B cell (primary cell): ENCODE measurements around the gene ROR2. TPM values are rescaled to one million over a fixed set of nuclear protein-coding genes. Genes with fewer than 3 reads are reported as not detected.

Experiments
- ATAC-seq: fragments of 200-7000 bp; cut with Tn5 transposase; one replicate; pipeline ENCODE4 v1.10.0; 2021; ENCODE audit warnings: low read depth, mild to moderate bottlenecking, moderate number of reproducible peaks, moderate library complexity
- CTCF ChIA-PET: fragments of 350-600 bp; sonication (Branson Sonifier 250); formaldehyde crosslinking; loops from one replicate; lab custom pipeline; 2021; ENCODE audit warnings: antibody characterized with exemption, inconsistent platforms; lab: Charles Lee
- POLR2A ChIA-PET: fragments of 350-600 bp; sonication (Branson Sonifier 250); formaldehyde crosslinking; loops from one replicate; lab custom pipeline; 2021; ENCODE audit warnings: antibody characterized with exemption; lab: Charles Lee
- DNase-seq: peaks from one replicate; pipeline ENCODE4 v3.0.0; 2013
- H2AFZ ChIP-seq: 2 replicates; pipeline ENCODE4 v1.6.1; 2012; ENCODE audit warnings: mild to moderate bottlenecking, low read depth, low read length; ENCODE audit not compliant: insufficient read depth, poor library complexity, severe bottlenecking
- H3K27ac ChIP-seq, 2 donors: 1 replicate in 1 of 2; 2 replicates in 1 of 2; pipeline ENCODE4 v1.5.1; 2012 to 2013; ENCODE audit warnings: low read length in 2 of 2, mild to moderate bottlenecking in 2 of 2, moderate library complexity in 1 of 2
- H3K27me3 ChIP-seq, 4 experiments: fragments of 200-600 bp in 1 of 4; sonication (generic) in 1 of 4; replicated peaks in 1 of 4; 1 replicate in 2 of 4; 2 replicates in 2 of 4; pipeline versions ENCODE4 v1.6.1 to v1.7.0; 2013 to 2016; ENCODE audit warnings: low read length in 3 of 4, mild to moderate bottlenecking in 2 of 4, mixed read lengths in 1 of 4, moderate library complexity in 1 of 4; ENCODE audit not compliant: insufficient read depth in 4 of 4, control insufficient read depth in 3 of 4; ENCODE audit errors: control extremely low read depth in 1 of 4
- H3K36me3 ChIP-seq, 2 experiments: replicated peaks in 1 of 2; 1 replicate in 1 of 2; 2 replicates in 1 of 2; pipeline versions ENCODE4 v1.6.1 to v1.7.1; 2013; ENCODE audit warnings: low read length in 1 of 2; ENCODE audit not compliant: insufficient read depth in 2 of 2, control insufficient read depth in 1 of 2; ENCODE audit errors: control extremely low read depth in 1 of 2, extremely low read depth in 1 of 2
- H3K4me1 ChIP-seq, 2 donors: fragments of 200-600 bp in 1 of 2; sonication (generic) in 1 of 2; 1 replicate in 1 of 2; 2 replicates in 1 of 2; pipeline versions ENCODE4 v1.5.1 to v1.6.1; 2013 to 2017; ENCODE audit warnings: low read length in 2 of 2; ENCODE audit not compliant: control insufficient read depth in 2 of 2, insufficient read depth in 2 of 2
- H3K4me2 ChIP-seq: replicated peaks from 2 replicates; pipeline ENCODE3; 2012; ENCODE audit warnings: mild to moderate bottlenecking, low read depth, low read length; ENCODE audit not compliant: poor library complexity, severe bottlenecking
- H3K4me3 ChIP-seq, 5 experiments: fragments of 200-600 bp in 1 of 5; sonication (generic) in 1 of 5; 1 replicate in 3 of 5; 2 replicates in 2 of 5; pipeline versions ENCODE4 v1.5.1 to v1.7.0; 2011 to 2016; ENCODE audit warnings: low read length in 4 of 5, mild to moderate bottlenecking in 4 of 5, low read depth in 2 of 5, control low read depth in 1 of 5, moderate library complexity in 1 of 5; ENCODE audit not compliant: insufficient read depth in 1 of 5; ENCODE audit errors: control extremely low read depth in 1 of 5, extremely low read depth in 1 of 5
- H3K79me2 ChIP-seq: fragments of 200-600 bp; sonication (generic); one replicate; pipeline ENCODE4 v1.6.0; 2016; ENCODE audit warnings: low read length; ENCODE audit not compliant: control insufficient read depth, insufficient read depth
- H3K9ac ChIP-seq: fragments of 200-600 bp; sonication (generic); 2 replicates; pipeline ENCODE4 v1.6.1; 2017; ENCODE audit warnings: mild to moderate bottlenecking, low read length, moderate library complexity
- H3K9me3 ChIP-seq, 3 donors: one replicate each; pipeline versions ENCODE4 v1.6.1 to v1.7.1; 2013; ENCODE audit warnings: low read length in 2 of 3; ENCODE audit not compliant: control insufficient read depth in 2 of 3, insufficient read depth in 1 of 3; ENCODE audit errors: control extremely low read depth in 1 of 3
- H4K20me1 ChIP-seq: 2 replicates; pipeline ENCODE4 v1.6.0; 2012; ENCODE audit warnings: mild to moderate bottlenecking, low read length; ENCODE audit not compliant: insufficient read depth, control insufficient read depth, poor library complexity, severe bottlenecking
- H3K27ac Mint-ChIP-seq: one replicate; pipeline ENCODE4 v1.8.0; 2021; ENCODE audit warnings: mixed read lengths
- H3K27me3 Mint-ChIP-seq: one replicate; pipeline ENCODE4 v1.8.0; 2021; ENCODE audit warnings: mixed read lengths
- H3K4me1 Mint-ChIP-seq: one replicate; pipeline ENCODE4 v1.8.0; 2021; ENCODE audit warnings: mixed read lengths
- H3K4me3 Mint-ChIP-seq: one replicate; pipeline ENCODE4 v1.8.0; 2021; ENCODE audit warnings: mixed read lengths
- H3K9me3 Mint-ChIP-seq: one replicate; pipeline ENCODE4 v1.8.0; 2022; ENCODE audit warnings: mixed read lengths; ENCODE audit not compliant: insufficient read depth
- EZH2 ChIP-seq: IDR thresholded peaks from 2 replicates; pipeline ENCODE4 v1.6.1; 2012; ENCODE audit warnings: borderline replicate concordance, low read depth, mild to moderate bottlenecking, moderate library complexity, low read length; ENCODE audit not compliant: insufficient read depth, poor library complexity, severe bottlenecking
- WGBS: methylation state at CpG from one replicate; pipeline ENCODE4 v1.1.5; 2013; ENCODE audit warnings: missing lambda C conversion rate; ENCODE audit not compliant: insufficient coverage; 5-methylcytosine and 5-hydroxymethylcytosine counted together
- intact Hi-C: fragments of 100-400 bp; cut with micrococcal nuclease; formaldehyde crosslinking; loops from one replicate; pipeline ENCODE4 v1.10.0; 2022
- polyA plus RNA-seq: library from polyadenylated mRNA; depleted of rRNA; stranded (reverse); fragments of >200 nt; gene quantifications from 2 replicates; pipeline ENCODE4 v1.2.3, GENCODE V29; 2012
- total RNA-seq, 2 donors: library from RNA; stranded (reverse); fragments of 120-200 nt in 1 of 2; gene quantifications; 1 replicate in 1 of 2; 2 replicates in 1 of 2; pipeline versions ENCODE4 v1.2.3 to v1.2.4, GENCODE V29; 2013 to 2022
- TF ChIP-seq, protein P1 (sequence below): fragments of 200-600 bp; IDR thresholded peaks from one replicate; pipeline ENCODE4 v1.8.0; 2022; ENCODE audit warnings: antibody characterized with exemption, mild to moderate bottlenecking

The ROR2 gene
- total and polyA plus RNA-seq, 2 donors (not counting 1 experiment from before 2014, with no cell fraction given) = 0.21 to 0.49 TPM

DNA sequence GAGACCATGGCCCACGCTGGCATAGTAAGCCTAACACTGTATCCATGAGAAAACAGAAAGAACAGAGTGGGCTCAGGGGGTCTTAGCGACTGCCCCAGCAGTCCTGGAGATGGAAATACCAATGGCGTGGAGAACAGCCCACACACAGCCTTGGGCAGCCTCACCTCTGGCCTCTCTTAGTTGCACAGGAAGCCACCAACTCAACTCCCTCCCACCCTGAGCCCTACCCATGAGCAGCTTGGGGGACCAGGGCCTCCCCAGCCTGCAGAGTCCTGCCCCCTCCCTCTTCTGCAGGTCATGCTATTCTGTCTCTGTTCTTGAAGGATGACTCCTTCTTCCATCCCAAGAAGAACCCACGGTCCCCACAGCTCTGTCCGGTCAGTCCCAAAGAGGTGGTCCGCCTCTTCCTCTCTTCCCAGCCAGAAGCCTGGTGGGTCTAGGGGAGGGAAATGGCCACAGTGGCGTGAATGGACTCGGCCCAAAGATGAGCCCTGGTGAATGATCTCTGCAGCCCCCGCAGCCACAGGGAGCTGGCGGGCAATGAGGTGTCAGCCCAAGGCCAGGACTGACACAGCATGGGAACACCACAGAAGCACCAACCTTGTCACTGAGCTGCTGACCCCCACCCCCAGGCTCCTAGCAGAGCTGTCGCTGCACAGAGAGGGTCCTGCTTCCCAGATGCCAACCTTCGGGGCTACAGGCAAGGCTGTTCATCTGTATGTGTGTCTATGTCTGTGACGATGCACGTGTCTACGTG, 131.2 kb downstream of the ROR2 start:
- Histone ChIP-seq H3K79me2 (no peaks in the 10 kb centered on the region), H3K9ac (no peak overlapping the region), H3K27me3 (no peaks in the 10 kb centered on the region), H3K4me2 (no peak overlapping the region), H2AFZ (no peak overlapping the region), H3K4me1 (no peaks in the 10 kb centered on the region), H3K36me3 (no peaks in the 10 kb centered on the region), H4K20me1 (no peaks in the 10 kb centered on the region), H3K4me3 (no peak overlapping the region), H3K27ac (no peak overlapping the region), H3K9me3 (peaks cover 0 to 4% (median 0%) of the 10 kb centered on the region in 3 donors)
- Mint-ChIP-seq H3K4me3 (no peak overlapping the region), H3K27me3 (peaks cover 19% of the 10 kb centered on the region), H3K9me3 (no peaks in the 10 kb centered on the region), H3K27ac (no peak overlapping the region), H3K4me1 (no peaks in the 10 kb centered on the region)
- TF ChIP-seq, protein P1, sequence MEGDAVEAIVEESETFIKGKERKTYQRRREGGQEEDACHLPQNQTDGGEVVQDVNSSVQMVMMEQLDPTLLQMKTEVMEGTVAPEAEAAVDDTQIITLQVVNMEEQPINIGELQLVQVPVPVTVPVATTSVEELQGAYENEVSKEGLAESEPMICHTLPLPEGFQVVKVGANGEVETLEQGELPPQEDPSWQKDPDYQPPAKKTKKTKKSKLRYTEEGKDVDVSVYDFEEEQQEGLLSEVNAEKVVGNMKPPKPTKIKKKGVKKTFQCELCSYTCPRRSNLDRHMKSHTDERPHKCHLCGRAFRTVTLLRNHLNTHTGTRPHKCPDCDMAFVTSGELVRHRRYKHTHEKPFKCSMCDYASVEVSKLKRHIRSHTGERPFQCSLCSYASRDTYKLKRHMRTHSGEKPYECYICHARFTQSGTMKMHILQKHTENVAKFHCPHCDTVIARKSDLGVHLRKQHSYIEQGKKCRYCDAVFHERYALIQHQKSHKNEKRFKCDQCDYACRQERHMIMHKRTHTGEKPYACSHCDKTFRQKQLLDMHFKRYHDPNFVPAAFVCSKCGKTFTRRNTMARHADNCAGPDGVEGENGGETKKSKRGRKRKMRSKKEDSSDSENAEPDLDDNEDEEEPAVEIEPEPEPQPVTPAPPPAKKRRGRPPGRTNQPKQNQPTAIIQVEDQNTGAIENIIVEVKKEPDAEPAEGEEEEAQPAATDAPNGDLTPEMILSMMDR = no peak
- no peak for TF ChIP-seq EZH2
- ChIA-PET POLR2A (no interaction called here), CTCF (no interaction called here)
- DNase-seq = no peak
- WGBS = 84% methylated on average over 11 of the region's 15 CpGs
- intact Hi-C loops = no loop called here
- ATAC-seq = no peak

DNA sequence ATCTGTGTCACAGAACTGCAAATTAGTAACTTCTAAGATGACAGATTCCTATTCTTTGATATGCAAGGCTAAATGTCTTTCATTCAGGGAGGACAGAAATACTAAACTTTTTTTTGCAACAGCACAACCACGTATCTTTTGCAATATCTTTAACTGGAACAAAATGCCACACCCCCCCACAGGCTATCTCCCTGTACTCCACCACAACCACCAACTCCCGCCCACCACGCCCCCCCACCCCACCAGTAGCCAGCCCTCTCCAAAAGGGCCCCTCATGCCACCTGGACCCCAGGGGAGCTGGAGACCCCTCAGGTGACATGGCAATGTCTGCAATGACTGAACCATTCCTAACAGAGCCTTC, 131.8 kb downstream of the ROR2 start:
- no peak overlapping the region for H3K4me3 Mint-ChIP-seq
- no peaks in the 10 kb centered on the region for H4K20me1 ChIP-seq
- no peak overlapping the region for H3K27ac ChIP-seq
- H3K79me2 ChIP-seq = no peaks in the 10 kb centered on the region
- H3K36me3 ChIP-seq = no peaks in the 10 kb centered on the region
- peaks cover 0 to 4% (median 0%) of the 10 kb centered on the region in 3 donors for H3K9me3 ChIP-seq
- H3K27ac Mint-ChIP-seq = no peak overlapping the region
- H2AFZ ChIP-seq = no peak overlapping the region
- ATAC-seq (no peak), DNase-seq (no peak)
- ChIA-PET CTCF (no interaction called here), POLR2A (no interaction called here)
- no peaks in the 10 kb centered on the region for H3K4me1 Mint-ChIP-seq
- no peaks in the 10 kb centered on the region for H3K27me3 ChIP-seq
- TF ChIP-seq EZH2 = no peak
- TF ChIP-seq, protein P1 = no peak
- WGBS = 33% methylated on average over 1 of the region's 3 CpGs
- H3K4me2 ChIP-seq = no peak overlapping the region
- peaks cover 17% of the 10 kb centered on the region for H3K27me3 Mint-ChIP-seq
- no peak overlapping the region for H3K4me3 ChIP-seq
- no peaks in the 10 kb centered on the region for H3K9me3 Mint-ChIP-seq
- no peaks in the 10 kb centered on the region for H3K4me1 ChIP-seq
- H3K9ac ChIP-seq = no peak overlapping the region
- intact Hi-C loops = no loop called here
